GM12878 (cell line): ENCODE results near the gene PACSIN3. TPM values are rescaled to one million over a fixed set of nuclear protein-coding genes. Genes with fewer than 3 reads are reported as not detected.

Experiments used
- CEBPZ ChIP-seq: fragments of 150-350 bp; IDR thresholded peaks from 2 replicates; pipeline ENCODE4 v1.6.1; 2016; ENCODE audit warnings: low read depth, low read length
- EED ChIP-seq: sonication (generic); IDR thresholded peaks from 2 replicates; pipeline ENCODE4 v1.6.1; 2016; ENCODE audit warnings: antibody characterized with exemption, low read depth
- IKZF2 ChIP-seq, 2 experiments: fragments of 450-650 bp; IDR thresholded peaks; 2 replicates each; pipeline ENCODE4 v1.6.1; 2017; ENCODE audit warnings: mild to moderate bottlenecking in 2 of 2, moderate library complexity in 2 of 2
- KLF5 ChIP-seq: fragments of 450-650 bp; IDR thresholded peaks from 2 replicates; pipeline ENCODE4 v1.6.1; 2014; ENCODE audit warnings: mild to moderate bottlenecking; ENCODE audit not compliant: partially characterized antibody
- PAX5 ChIP-seq: IDR thresholded peaks from 2 replicates; pipeline ENCODE4 v1.6.1; 2011; ENCODE audit warnings: low read depth, low read length, borderline replicate concordance
- RELA ChIP-seq: fragments of 450-650 bp; IDR thresholded peaks from 2 replicates; pipeline ENCODE4 v1.8.0; 2014; ENCODE audit warnings: borderline replicate concordance; ENCODE audit not compliant: partially characterized antibody
- SKIL ChIP-seq: fragments of 450-650 bp; IDR thresholded peaks from 2 replicates; pipeline ENCODE4 v1.6.1; 2017; ENCODE audit warnings: mild to moderate bottlenecking, low read depth, inconsistent platforms; ENCODE audit not compliant: poor library complexity, severe bottlenecking
- SMAD1 ChIP-seq: fragments of 450-650 bp; IDR thresholded peaks from 2 replicates; pipeline ENCODE4 v1.6.1; 2018; ENCODE audit warnings: mild to moderate bottlenecking, low read depth; ENCODE audit not compliant: partially characterized antibody
- SUPT20H ChIP-seq: IDR thresholded peaks from 2 replicates; pipeline ENCODE4 v1.6.1; 2011; ENCODE audit warnings: low read depth, mild to moderate bottlenecking, low read length, moderate library complexity, borderline replicate concordance; ENCODE audit not compliant: control insufficient read depth
- microRNA-seq: library from miRNA; unstranded; fragments of <30 nt; microRNA quantifications from one replicate; pipeline ENCODE4, GENCODE V29; 2018
- polyA plus RNA-seq, 11 experiments: library from polyadenylated mRNA; depleted of rRNA in 4 of 11; unstranded in 6 of 11; stranded (reverse) in 5 of 11; fragments of >200 nt; fragmentation: Nextera tagmentation in 4 of 11; fragmentation: Illumina TruSeq in 1 of 11; extraction: Ambion mirVana in 4 of 11; extraction: Trizol in 1 of 11; gene quantifications; 1 replicate in 1 of 11; 2 replicates in 10 of 11; pipeline versions ENCODE4 v1.2.1 to v1.2.3, GENCODE V29; 2011 to 2016; ENCODE audit warnings: inconsistent platforms in 2 of 11, missing spikeins in 2 of 11, low read depth in 1 of 11
- small RNA-seq: library from RNA; depleted of rRNA; stranded (forward); fragments of <200 nt; gene quantifications from one replicate; pipeline ENCODE3, GENCODE V24; 2014
- total RNA-seq, 4 experiments: library from RNA; depleted of rRNA in 3 of 4; stranded (reverse); fragments of >200 nt in 3 of 4; fragmentation: Illumina TruSeq in 1 of 4; extraction: Trizol in 1 of 4; gene quantifications; 2 replicates each; pipeline versions ENCODE4 v1.2.1 to v1.2.3, GENCODE V29; 2013 to 2021

PACSIN3 gene
- total and polyA plus RNA-seq, 10 of the 15 experiments (the other 5 are each of a cell fraction or from before 2014, with no cell fraction given): 0.05 to 0.82 (median 0.22) TPM; not detected in 1

DNA sequence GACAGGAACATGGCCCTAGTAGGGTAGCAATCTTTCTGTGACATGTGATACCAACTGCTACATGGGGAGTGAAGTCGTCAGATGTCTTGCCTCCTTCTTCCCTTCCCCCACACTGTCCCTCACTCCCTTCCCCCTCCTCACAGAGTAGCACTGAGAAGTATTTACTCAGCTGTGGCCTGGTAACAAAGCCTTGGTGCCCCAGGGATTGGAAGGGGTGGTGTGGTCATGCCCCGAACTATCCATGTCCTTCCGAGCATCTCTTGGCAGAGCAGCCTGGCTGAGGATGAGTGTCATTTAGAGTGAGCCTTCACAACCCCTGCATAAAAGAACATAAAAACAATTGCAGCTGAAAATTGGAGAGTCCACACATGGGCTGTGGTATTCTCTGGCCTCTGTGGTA is 55.7 kb downstream of the PACSIN3 start (continued):
- no peak for TF ChIP-seq RELA
- no peak for TF ChIP-seq SUPT20H
- no peak for TF ChIP-seq KLF5
- TF ChIP-seq EED: no peak
- TF ChIP-seq SMAD1: no peak
- no peak for TF ChIP-seq PAX5
- no peak for TF ChIP-seq IKZF2 (IDR thresholded peaks at IDR 0.05)
- no peak for TF ChIP-seq SKIL
- TF ChIP-seq CEBPZ: no peak
- TF ChIP-seq, all 136 proteins: peak for 0

Small RNA genes within 50 kb of the gene (microRNA-seq; reads per million reads assigned to microRNA genes)
- gene MIR6745: not detected

Small RNA genes within 50 kb of the gene (small RNA-seq; reads per million reads assigned to genes)
- not detected for gene MIR6745

Other genes with a start within 250 kb of the PACSIN3 start
Only the 7 nearest of the 10 such genes appear.
- gene ARFGAP2, start 9.6 kb downstream of the PACSIN3 start, total RNA-seq (2014; rRNA removed): 77.6 and 82.8 TPM in 2 replicates
- 59.7 and 64.4 TPM in 2 replicates for gene ARFGAP2, start 9.6 kb downstream of the PACSIN3 start, total RNA-seq (2014; rRNA removed; fragmentation: Illumina TruSeq; extraction: Trizol)
- gene ARFGAP2, start 9.6 kb downstream of the PACSIN3 start, total RNA-seq (2021): 75.7 and 79.0 TPM in 2 replicates
- 45.9 and 59.3 TPM in 2 replicates for gene ARFGAP2, start 9.6 kb downstream of the PACSIN3 start, polyA plus RNA-seq (2011; rRNA removed)
- gene ARFGAP2, start 9.6 kb downstream of the PACSIN3 start, polyA plus RNA-seq (2014; fragmentation: Illumina TruSeq; extraction: Trizol): 64.5 and 100 TPM in 2 replicates
- gene ARFGAP2, start 9.6 kb downstream of the PACSIN3 start, polyA plus RNA-seq (2014; fragmentation: Nextera tagmentation; extraction: Ambion mirVana): 10 to 100 TPM; 20.9 to 25.0 TPM
- gene ARFGAP2, start 9.6 kb downstream of the PACSIN3 start, polyA plus RNA-seq (2014; rRNA removed): 72.8 and 75.4 TPM in 2 replicates
- 10 to 100 TPM; 79.2 to 91.4 TPM for gene ARFGAP2, start 9.6 kb downstream of the PACSIN3 start, polyA plus RNA-seq (2016; fragmentation: Nextera tagmentation; extraction: Ambion mirVana)
- gene DDB2, start 28.5 kb upstream of the PACSIN3 start, total RNA-seq (2014; rRNA removed): 114 and 121 TPM in 2 replicates
- gene DDB2, start 28.5 kb upstream of the PACSIN3 start, total RNA-seq (2014; rRNA removed; fragmentation: Illumina TruSeq; extraction: Trizol): 109 and 112 TPM in 2 replicates
- 105 and 116 TPM in 2 replicates for gene DDB2, start 28.5 kb upstream of the PACSIN3 start, total RNA-seq (2021)
- 168 and 187 TPM in 2 replicates for gene DDB2, start 28.5 kb upstream of the PACSIN3 start, polyA plus RNA-seq (2011; rRNA removed)
- 110 and 118 TPM in 2 replicates for gene DDB2, start 28.5 kb upstream of the PACSIN3 start, polyA plus RNA-seq (2014; fragmentation: Illumina TruSeq; extraction: Trizol)
- 100 to 1,000 TPM in 1 of 2 experiments, 10 to 100 TPM in 1; 94.2 to 127 TPM for gene DDB2, start 28.5 kb upstream of the PACSIN3 start, polyA plus RNA-seq (2014; fragmentation: Nextera tagmentation; extraction: Ambion mirVana)
- 134 and 151 TPM in 2 replicates for gene DDB2, start 28.5 kb upstream of the PACSIN3 start, polyA plus RNA-seq (2014; rRNA removed)
- gene DDB2, start 28.5 kb upstream of the PACSIN3 start, polyA plus RNA-seq (2016; fragmentation: Nextera tagmentation; extraction: Ambion mirVana): 100 to 1,000 TPM; 155 to 157 TPM
- 7.2 and 10.6 TPM in 2 replicates for gene ACP2, start 62.4 kb upstream of the PACSIN3 start, total RNA-seq (2014; rRNA removed)
- gene ACP2, start 62.4 kb upstream of the PACSIN3 start, total RNA-seq (2014; rRNA removed; fragmentation: Illumina TruSeq; extraction: Trizol): 5.0 and 5.6 TPM in 2 replicates
- 9.6 and 10.3 TPM in 2 replicates for gene ACP2, start 62.4 kb upstream of the PACSIN3 start, total RNA-seq (2021)
- gene ACP2, start 62.4 kb upstream of the PACSIN3 start, polyA plus RNA-seq (2011; rRNA removed): 3.4 and 8.0 TPM in 2 replicates
- 3.2 and 6.0 TPM in 2 replicates for gene ACP2, start 62.4 kb upstream of the PACSIN3 start, polyA plus RNA-seq (2014; fragmentation: Illumina TruSeq; extraction: Trizol)
- 1 to 10 TPM in 1 of 2 experiments, under 1 TPM in 1; 0.98 to 1.1 TPM for gene ACP2, start 62.4 kb upstream of the PACSIN3 start, polyA plus RNA-seq (2014; fragmentation: Nextera tagmentation; extraction: Ambion mirVana)
- 11.7 and 14.3 TPM in 2 replicates for gene ACP2, start 62.4 kb upstream of the PACSIN3 start, polyA plus RNA-seq (2014; rRNA removed)
- 1 to 10 TPM; 6.9 to 7.9 TPM for gene ACP2, start 62.4 kb upstream of the PACSIN3 start, polyA plus RNA-seq (2016; fragmentation: Nextera tagmentation; extraction: Ambion mirVana)
- gene NR1H3, start 71.6 kb upstream of the PACSIN3 start, total RNA-seq (2014; rRNA removed): 3.8 and 4.3 TPM in 2 replicates
- 2.9 and 3.4 TPM in 2 replicates for gene NR1H3, start 71.6 kb upstream of the PACSIN3 start, total RNA-seq (2014; rRNA removed; fragmentation: Illumina TruSeq; extraction: Trizol)
- 5.2 TPM in 2 replicates for gene NR1H3, start 71.6 kb upstream of the PACSIN3 start, total RNA-seq (2021)
- gene NR1H3, start 71.6 kb upstream of the PACSIN3 start, polyA plus RNA-seq (2011; rRNA removed): 4.1 and 6.2 TPM in 2 replicates
- 0.27 and 2.6 TPM in 2 replicates for gene NR1H3, start 71.6 kb upstream of the PACSIN3 start, polyA plus RNA-seq (2014; fragmentation: Illumina TruSeq; extraction: Trizol)
- 1 to 10 TPM; 3.5 to 4.4 TPM for gene NR1H3, start 71.6 kb upstream of the PACSIN3 start, polyA plus RNA-seq (2014; fragmentation: Nextera tagmentation; extraction: Ambion mirVana)
- 4.7 and 4.8 TPM in 2 replicates for gene NR1H3, start 71.6 kb upstream of the PACSIN3 start, polyA plus RNA-seq (2014; rRNA removed)
- 1 to 10 TPM; 5.5 to 8.9 TPM for gene NR1H3, start 71.6 kb upstream of the PACSIN3 start, polyA plus RNA-seq (2016; fragmentation: Nextera tagmentation; extraction: Ambion mirVana)
- gene MADD, start 83.7 kb upstream of the PACSIN3 start, total RNA-seq (2014; rRNA removed): 17.1 and 19.2 TPM in 2 replicates
- gene MADD, start 83.7 kb upstream of the PACSIN3 start, total RNA-seq (2014; rRNA removed; fragmentation: Illumina TruSeq; extraction: Trizol): 14.9 and 15.6 TPM in 2 replicates
- gene MADD, start 83.7 kb upstream of the PACSIN3 start, total RNA-seq (2021): 33.8 and 35.3 TPM in 2 replicates
- gene MADD, start 83.7 kb upstream of the PACSIN3 start, polyA plus RNA-seq (2011; rRNA removed): 14.4 and 26.5 TPM in 2 replicates
- 16.8 and 22.8 TPM in 2 replicates for gene MADD, start 83.7 kb upstream of the PACSIN3 start, polyA plus RNA-seq (2014; fragmentation: Illumina TruSeq; extraction: Trizol)
- gene MADD, start 83.7 kb upstream of the PACSIN3 start, polyA plus RNA-seq (2014; fragmentation: Nextera tagmentation; extraction: Ambion mirVana): 1 to 10 TPM in 1 of 2 experiments, under 1 TPM in 1; 0.47 to 1.6 TPM
- gene MADD, start 83.7 kb upstream of the PACSIN3 start, polyA plus RNA-seq (2014; rRNA removed): 28.0 and 35.4 TPM in 2 replicates
- 10 to 100 TPM; 15.1 to 16.0 TPM for gene MADD, start 83.7 kb upstream of the PACSIN3 start, polyA plus RNA-seq (2016; fragmentation: Nextera tagmentation; extraction: Ambion mirVana)
- gene MYBPC3, start 166.3 kb upstream of the PACSIN3 start, total RNA-seq (2014; rRNA removed): 0.05 TPM in 1 of 2 replicates, not detected in the other
- gene MYBPC3, start 166.3 kb upstream of the PACSIN3 start, total RNA-seq (2014; rRNA removed; fragmentation: Illumina TruSeq; extraction: Trizol): not detected in 2 replicates
- gene MYBPC3, start 166.3 kb upstream of the PACSIN3 start, total RNA-seq (2021): not detected in 2 replicates
- gene MYBPC3, start 166.3 kb upstream of the PACSIN3 start, polyA plus RNA-seq (2011; rRNA removed): 0.03 TPM in 1 of 2 replicates, not detected in the other
- 0.03 TPM in 1 of 2 replicates, not detected in the other for gene MYBPC3, start 166.3 kb upstream of the PACSIN3 start, polyA plus RNA-seq (2014; fragmentation: Illumina TruSeq; extraction: Trizol)
- gene MYBPC3, start 166.3 kb upstream of the PACSIN3 start, polyA plus RNA-seq (2014; fragmentation: Nextera tagmentation; extraction: Ambion mirVana): not detected
- gene MYBPC3, start 166.3 kb upstream of the PACSIN3 start, polyA plus RNA-seq (2014; rRNA removed): 0.06 TPM in 1 of 2 replicates, not detected in the other
- under 1 TPM in 1 of 2 experiments, not detected in 1; 0.08 TPM for gene MYBPC3, start 166.3 kb upstream of the PACSIN3 start, polyA plus RNA-seq (2016; fragmentation: Nextera tagmentation; extraction: Ambion mirVana)
- 19.9 and 25.9 TPM in 2 replicates for gene SPI1, start 192.1 kb upstream of the PACSIN3 start, total RNA-seq (2014; rRNA removed)
- gene SPI1, start 192.1 kb upstream of the PACSIN3 start, total RNA-seq (2014; rRNA removed; fragmentation: Illumina TruSeq; extraction: Trizol): 5.9 and 6.5 TPM in 2 replicates
- 29.5 and 31.1 TPM in 2 replicates for gene SPI1, start 192.1 kb upstream of the PACSIN3 start, total RNA-seq (2021)
- 3.6 and 10.2 TPM in 2 replicates for gene SPI1, start 192.1 kb upstream of the PACSIN3 start, polyA plus RNA-seq (2011; rRNA removed)
- 1.3 and 8.8 TPM in 2 replicates for gene SPI1, start 192.1 kb upstream of the PACSIN3 start, polyA plus RNA-seq (2014; fragmentation: Illumina TruSeq; extraction: Trizol)
- under 1 TPM; 0.05 to 0.08 TPM for gene SPI1, start 192.1 kb upstream of the PACSIN3 start, polyA plus RNA-seq (2014; fragmentation: Nextera tagmentation; extraction: Ambion mirVana)
- gene SPI1, start 192.1 kb upstream of the PACSIN3 start, polyA plus RNA-seq (2014; rRNA removed): 24.5 and 30.2 TPM in 2 replicates
- 10 to 100 TPM in 1 of 2 experiments, 1 to 10 TPM in 1; 9.2 to 15.0 TPM for gene SPI1, start 192.1 kb upstream of the PACSIN3 start, polyA plus RNA-seq (2016; fragmentation: Nextera tagmentation; extraction: Ambion mirVana)